ENCODE measurements around the gene NR2C2AP. TPM values are rescaled to one million over a fixed set of nuclear protein-coding genes. Genes with fewer than 3 reads are reported as not detected.

The NR2C2AP gene
- total RNA-seq, 1 experiment from 2014 or later, result 20.6 TPM

- H3K4me1 Mint-ChIP-seq (ENCODE audit: insufficient read depth, unreplicated experiment), result no peaks in the 10 kb centered on the region
- no peak for DNase-seq (ENCODE audit: unreplicated experiment)
- no peaks in the 10 kb centered on the region for H3K27me3 Mint-ChIP-seq (ENCODE audit: insufficient read depth, unreplicated experiment)
- no peak overlapping the region for H3K27ac Mint-ChIP-seq (ENCODE audit: low read depth, unreplicated experiment)
- H3K36me3 Mint-ChIP-seq (ENCODE audit: insufficient read depth, unreplicated experiment), result peaks cover 8% of the 10 kb centered on the region
- H3K9me3 Mint-ChIP-seq (ENCODE audit: unreplicated experiment), result no peaks in the 10 kb centered on the region
- BruUV-seq (replicated peaks), result no TSS peak
- no peak overlapping the region for H3K4me3 Mint-ChIP-seq (ENCODE audit: unreplicated experiment)
- intact Hi-C loops (cut with micrococcal nuclease), result no loop called here
- ChIA-PET POLR2A (interaction anchor here (0.6 kb wide), 1 partner anchor 86 kb away, joined by 3 read pairs; no protein-coding TSS in a partner anchor), CTCF (interaction anchor here (0.6 to 4.2 kb wide), 2 partner anchors 9 to 80 kb away, joined by 3 to 25 read pairs; no protein-coding TSS in a partner anchor)
- TF ChIP-seq, protein P1, sequence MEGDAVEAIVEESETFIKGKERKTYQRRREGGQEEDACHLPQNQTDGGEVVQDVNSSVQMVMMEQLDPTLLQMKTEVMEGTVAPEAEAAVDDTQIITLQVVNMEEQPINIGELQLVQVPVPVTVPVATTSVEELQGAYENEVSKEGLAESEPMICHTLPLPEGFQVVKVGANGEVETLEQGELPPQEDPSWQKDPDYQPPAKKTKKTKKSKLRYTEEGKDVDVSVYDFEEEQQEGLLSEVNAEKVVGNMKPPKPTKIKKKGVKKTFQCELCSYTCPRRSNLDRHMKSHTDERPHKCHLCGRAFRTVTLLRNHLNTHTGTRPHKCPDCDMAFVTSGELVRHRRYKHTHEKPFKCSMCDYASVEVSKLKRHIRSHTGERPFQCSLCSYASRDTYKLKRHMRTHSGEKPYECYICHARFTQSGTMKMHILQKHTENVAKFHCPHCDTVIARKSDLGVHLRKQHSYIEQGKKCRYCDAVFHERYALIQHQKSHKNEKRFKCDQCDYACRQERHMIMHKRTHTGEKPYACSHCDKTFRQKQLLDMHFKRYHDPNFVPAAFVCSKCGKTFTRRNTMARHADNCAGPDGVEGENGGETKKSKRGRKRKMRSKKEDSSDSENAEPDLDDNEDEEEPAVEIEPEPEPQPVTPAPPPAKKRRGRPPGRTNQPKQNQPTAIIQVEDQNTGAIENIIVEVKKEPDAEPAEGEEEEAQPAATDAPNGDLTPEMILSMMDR (IDR thresholded peaks at IDR 0.05; ENCODE audit: unreplicated experiment), result no peak
Observed at GRCh38 chr19:19154768-19155494, 48.3 kb downstream of the NR2C2AP start.

DNA sequence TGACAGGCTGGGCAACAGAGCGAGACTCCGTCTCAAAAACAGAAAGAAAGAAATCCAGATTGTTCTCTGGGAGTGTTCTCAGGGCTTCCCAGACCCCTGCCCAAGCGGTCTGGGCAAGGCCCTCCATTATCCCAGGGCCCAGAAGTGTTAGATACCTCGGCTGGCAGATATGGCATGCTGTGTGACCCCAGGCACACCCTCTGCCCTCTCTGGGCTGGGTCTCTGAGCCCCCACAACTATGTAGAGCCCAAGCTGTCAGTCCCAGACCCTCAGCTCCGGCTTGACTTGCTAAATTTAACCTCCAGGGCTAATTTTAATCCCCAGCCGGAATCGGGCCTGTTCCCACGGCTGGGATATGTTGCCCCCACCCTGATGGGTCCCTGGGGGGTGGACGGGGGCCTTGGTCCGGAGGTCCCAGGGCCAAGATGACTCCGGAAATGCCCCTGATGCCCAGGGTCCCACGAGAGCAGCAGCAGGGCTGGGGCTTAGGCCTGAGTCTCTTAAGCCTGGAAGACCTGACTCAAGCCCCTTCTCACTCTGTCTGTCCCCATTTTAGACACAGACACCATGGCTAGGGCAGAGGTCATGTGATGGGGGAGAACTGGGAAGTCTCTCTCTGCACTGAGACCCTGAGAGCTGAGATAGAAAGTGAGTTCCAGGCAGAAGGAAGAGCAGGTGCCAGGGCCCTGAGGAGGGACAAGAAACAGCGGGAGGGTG lies 50.4 kb downstream of the NR2C2AP start:
- Mint-ChIP-seq H3K27ac (ENCODE audit: low read depth, unreplicated experiment) (no peak overlapping the region), H3K4me1 (ENCODE audit: insufficient read depth, unreplicated experiment) (no peaks in the 10 kb centered on the region), H3K36me3 (ENCODE audit: insufficient read depth, unreplicated experiment) (peaks cover 6% of the 10 kb centered on the region), H3K4me3 (ENCODE audit: unreplicated experiment) (no peak overlapping the region), H3K9me3 (ENCODE audit: unreplicated experiment) (no peaks in the 10 kb centered on the region), H3K27me3 (ENCODE audit: insufficient read depth, unreplicated experiment) (no peaks in the 10 kb centered on the region)
- TF ChIP-seq, protein P1 (IDR thresholded peaks at IDR 0.05; ENCODE audit: unreplicated experiment), result no peak
- intact Hi-C loops (cut with micrococcal nuclease), result no loop called here
- POLR2A ChIA-PET, result no interaction called here
- no peak for DNase-seq (ENCODE audit: unreplicated experiment)
- CTCF ChIA-PET, result interaction anchor here (0.7 to 1.5 kb wide), 4 partner anchors 12 to 331 kb away, joined by 3 to 5 read pairs (median 4); no protein-coding TSS in a partner anchor
- BruUV-seq (replicated peaks), result no TSS peak

GRCh38 chr19:19151418-19151817 lies 51.8 kb downstream of the NR2C2AP start:
- Mint-ChIP-seq H3K4me3 (ENCODE audit: unreplicated experiment) (no peak overlapping the region), H3K4me1 (ENCODE audit: insufficient read depth, unreplicated experiment) (no peaks in the 10 kb centered on the region), H3K9me3 (ENCODE audit: unreplicated experiment) (no peaks in the 10 kb centered on the region), H3K36me3 (ENCODE audit: insufficient read depth, unreplicated experiment) (peaks cover 6% of the 10 kb centered on the region), H3K27me3 (ENCODE audit: insufficient read depth, unreplicated experiment) (no peaks in the 10 kb centered on the region), H3K27ac (ENCODE audit: low read depth, unreplicated experiment) (no peak overlapping the region)
- no TSS peak for BruUV-seq (replicated peaks)
- ChIA-PET POLR2A (no interaction called here), CTCF (interaction anchor here (1.5 kb wide), 1 partner anchor 11 kb away, joined by 5 read pairs; no protein-coding TSS in a partner anchor)
- intact Hi-C loops (cut with micrococcal nuclease), result no loop called here
- no peak for DNase-seq (ENCODE audit: unreplicated experiment)
- TF ChIP-seq, protein P1 (IDR thresholded peaks at IDR 0.05; ENCODE audit: unreplicated experiment), result no peak

Other genes starting within 250 kb of the NR2C2AP start
- 69.1 and 75.8 TPM in 2 replicates for gene SUGP2, start 169.9 kb downstream of the NR2C2AP start, total RNA-seq (2022)
- 24.8 and 37.1 TPM in 2 replicates for gene ARMC6, start 169.8 kb downstream of the NR2C2AP start, total RNA-seq (2022)
- 3.1 and 3.7 TPM in 2 replicates for gene SLC25A42, start 139.4 kb downstream of the NR2C2AP start, total RNA-seq (2022)
- 34.8 and 36.1 TPM in 2 replicates for gene TMEM161A, start 64.9 kb downstream of the NR2C2AP start, total RNA-seq (2022)
- gene MEF2B, start 33.2 kb downstream of the NR2C2AP start, total RNA-seq (2022), result 1.4 TPM in 2 replicates
- 25.4 and 26.3 TPM in 2 replicates for gene BORCS8, start 11.3 kb downstream of the NR2C2AP start, total RNA-seq (2022)
- 115 and 118 TPM in 2 replicates for gene RFXANK, start 11.2 kb downstream of the NR2C2AP start, total RNA-seq (2022)
- gene NCAN, start 8.5 kb upstream of the NR2C2AP start, total RNA-seq (2022), result not detected in 2 replicates
- gene TM6SF2, start 69.9 kb upstream of the NR2C2AP start, total RNA-seq (2022), result not detected in 2 replicates
- 46.0 and 51.1 TPM in 2 replicates for gene SUGP1, start 117.1 kb upstream of the NR2C2AP start, total RNA-seq (2022)
- gene MAU2, start 117.4 kb upstream of the NR2C2AP start, total RNA-seq (2022), result 50.1 and 55.9 TPM in 2 replicates
- gene GATAD2A, start 202.3 kb upstream of the NR2C2AP start, total RNA-seq (2022), result 77.4 and 91.5 TPM in 2 replicates

Measured in MCF 10A (cell line).